Bronchial epithelial cell (primary cell): ENCODE data around the gene VWDE. TPM values are rescaled to one million over a fixed set of nuclear protein-coding genes. Genes with fewer than 3 reads are reported as not detected.

Experiments used
- DNase-seq: peaks from one replicate; pipeline ENCODE4 v3.0.0-alpha.2; 2010; ENCODE audit warnings: low read depth
- FAIRE-seq: peaks from 2 replicates; lab custom pipeline; 2011; peaks lifted over from hg19 to GRCh38; lab: Jason Lieb, UNC
- H3K27me3 ChIP-seq: 2 replicates; pipeline ENCODE4 v1.5.1; 2011; ENCODE audit warnings: low read length; ENCODE audit not compliant: control insufficient read depth, insufficient read depth
- H3K36me3 ChIP-seq: 2 replicates; pipeline ENCODE4 v1.5.1; 2011; ENCODE audit warnings: low read length; ENCODE audit not compliant: control insufficient read depth, insufficient read depth
- H3K4me3 ChIP-seq: 2 replicates; pipeline ENCODE4 v1.5.1; 2011; ENCODE audit warnings: mild to moderate bottlenecking, low read depth, low read length, control low read depth
- CTCF ChIP-seq: IDR thresholded peaks from 2 replicates; pipeline ENCODE4 v1.5.1; 2011; ENCODE audit warnings: mild to moderate bottlenecking, moderate library complexity, low read length, control low read depth, inconsistent platforms; ENCODE audit not compliant: insufficient read depth, severe bottlenecking
- total RNA-seq: library from RNA; depleted of rRNA; stranded (reverse); fragments of >200 nt; gene quantifications from 2 replicates; pipeline ENCODE4 v1.2.1, GENCODE V29; 2014

VWDE gene
- total RNA-seq, 1 donor from 2014 or later, result 1.1 TPM

- Histone ChIP-seq H3K27me3 (no peaks in the 10 kb centered on the region), H3K4me3 (no peak overlapping the region), H3K36me3 (no peaks in the 10 kb centered on the region)
- DNase-seq (no peak), FAIRE-seq (no peak)
- TF ChIP-seq CTCF, result no peak
Observed at GRCh38 chr7:12290761-12291160, 112.9 kb downstream of the VWDE start.

- TF ChIP-seq CTCF, result no peak
- Histone ChIP-seq H3K27me3 (no peaks in the 10 kb centered on the region), H3K36me3 (no peaks in the 10 kb centered on the region), H3K4me3 (no peak overlapping the region)
- no peak for FAIRE-seq
- DNase-seq, result no peak
Observed at GRCh38 chr7:12289996-12290395, 113.7 kb downstream of the VWDE start.

- DNase-seq (no peak), FAIRE-seq (no peak)
- Histone ChIP-seq H3K36me3 (no peaks in the 10 kb centered on the region), H3K27me3 (no peaks in the 10 kb centered on the region), H3K4me3 (no peak overlapping the region)
- TF ChIP-seq CTCF, result no peak
Observed at GRCh38 chr7:12287901-12288300, 115.8 kb downstream of the VWDE start.

GRCh38 chr7:12281038-12281437, 122.6 kb downstream of the VWDE start:
- peak; percentile 47 for DNase-seq
- Histone ChIP-seq H3K27me3 (no peaks in the 10 kb centered on the region), H3K36me3 (no peaks in the 10 kb centered on the region), H3K4me3 (no peak overlapping the region)
- FAIRE-seq, result no peak
- no peak for TF ChIP-seq CTCF

Other genes with a start within 250 kb of the VWDE start
- 39.5 and 48.3 TPM in 2 replicates for gene TMEM106B, start 192.6 kb downstream of the VWDE start, total RNA-seq
- gene SCIN, start 166.9 kb upstream of the VWDE start, total RNA-seq, result 0.26 TPM in 2 replicates